CD14-positive monocyte (primary cell): Measurements from ENCODE around the gene NAALADL1. TPM values are rescaled to one million over a fixed set of nuclear protein-coding genes. Genes with fewer than 3 reads are reported as not detected.

ENCODE experiments used
- DNase-seq, 3 donors: peaks; one replicate each; pipeline ENCODE4 v3.0.0-alpha.2; 2011 to 2022
- H2AFZ ChIP-seq: 2 replicates; pipeline ENCODE4 v1.6.0; 2012; ENCODE audit warnings: mild to moderate bottlenecking, low read depth, low read length, inconsistent platforms; ENCODE audit not compliant: insufficient read depth, poor library complexity, severe bottlenecking
- H3K27ac ChIP-seq, 2 donors: 1 replicate in 1 of 2; 2 replicates in 1 of 2; pipeline ENCODE4 v1.5.1; 2012 to 2013; ENCODE audit warnings: low read length in 2 of 2, control low read depth in 1 of 2, inconsistent platforms in 1 of 2, low read depth in 1 of 2, mild to moderate bottlenecking in 1 of 2
- H3K27me3 ChIP-seq, 2 donors: one replicate each; pipeline versions ENCODE4 v1.6.0 to v1.6.1; 2011 to 2013; ENCODE audit warnings: low read length in 2 of 2; ENCODE audit not compliant: control insufficient read depth in 2 of 2, insufficient read depth in 2 of 2
- H3K36me3 ChIP-seq, 2 donors: replicated peaks in 1 of 2; 1 replicate in 1 of 2; 2 replicates in 1 of 2; pipeline versions ENCODE4 v1.5.1 to v1.6.1; 2012 to 2013; ENCODE audit warnings: low read length in 2 of 2, control low read depth in 1 of 2, inconsistent platforms in 1 of 2, mild to moderate bottlenecking in 1 of 2; ENCODE audit not compliant: insufficient read depth in 2 of 2, control insufficient read depth in 1 of 2
- H3K4me1 ChIP-seq, 2 donors: 1 replicate in 1 of 2; 2 replicates in 1 of 2; pipeline versions ENCODE4 v1.5.1 to v1.6.1; 2012 to 2013; ENCODE audit warnings: low read length in 2 of 2, control low read depth in 1 of 2, inconsistent platforms in 1 of 2, mild to moderate bottlenecking in 1 of 2, moderate library complexity in 1 of 2; ENCODE audit not compliant: insufficient read depth in 2 of 2, control insufficient read depth in 1 of 2
- H3K4me2 ChIP-seq: replicated peaks from 2 replicates; pipeline ENCODE3; 2012; ENCODE audit warnings: low read length, moderate library complexity, mild to moderate bottlenecking; ENCODE audit not compliant: poor library complexity, severe bottlenecking; ENCODE audit errors: extremely low read depth
- H3K4me3 ChIP-seq, 3 experiments: fragments of 200-600 bp in 1 of 3; sonication (generic) in 1 of 3; replicated peaks in 1 of 3; 1 replicate in 2 of 3; 2 replicates in 1 of 3; pipeline ENCODE4 v1.5.1; 2011 to 2013; ENCODE audit warnings: low read length in 3 of 3, mild to moderate bottlenecking in 3 of 3, control low read depth in 2 of 3, low read depth in 2 of 3, inconsistent platforms in 1 of 3, moderate library complexity in 1 of 3
- H3K79me2 ChIP-seq: 2 replicates; pipeline ENCODE4 v1.6.0; 2012; ENCODE audit warnings: mild to moderate bottlenecking, control low read depth, inconsistent platforms, low read length, moderate library complexity; ENCODE audit not compliant: insufficient read depth
- H3K9ac ChIP-seq: 2 replicates; pipeline ENCODE4 v1.6.0; 2017; ENCODE audit warnings: low read length, mild to moderate bottlenecking; ENCODE audit not compliant: insufficient read depth, poor library complexity, severe bottlenecking
- H3K9me3 ChIP-seq, 2 donors: replicated peaks in 1 of 2; 1 replicate in 1 of 2; 2 replicates in 1 of 2; pipeline versions ENCODE4 v1.5.1 to v1.6.1; 2012 to 2013; ENCODE audit warnings: low read length in 2 of 2, control low read depth in 1 of 2; ENCODE audit not compliant: control insufficient read depth in 1 of 2, insufficient read depth in 1 of 2
- H4K20me1 ChIP-seq: 2 replicates; pipeline ENCODE4 v1.6.0; 2012; ENCODE audit warnings: mild to moderate bottlenecking, low read length, control low read depth, moderate library complexity; ENCODE audit not compliant: insufficient read depth
- H3K27ac Mint-ChIP-seq, 7 donors: one replicate each; pipeline ENCODE4 v1.8.0; 2020; ENCODE audit warnings: mild to moderate bottlenecking in 7 of 7, mixed read lengths in 7 of 7, moderate library complexity in 6 of 7, inconsistent platforms in 2 of 7
- H3K27me3 Mint-ChIP-seq, 3 donors: one replicate each; pipeline ENCODE4 v1.8.0; 2021 to 2022; ENCODE audit warnings: low read depth in 3 of 3, mild to moderate bottlenecking in 3 of 3, mixed read lengths in 3 of 3, moderate library complexity in 3 of 3, inconsistent platforms in 1 of 3
- H3K36me3 Mint-ChIP-seq, 2 donors: one replicate each; pipeline ENCODE4 v1.8.0; 2020; ENCODE audit warnings: mixed read lengths in 2 of 2, inconsistent platforms in 1 of 2, mild to moderate bottlenecking in 1 of 2
- H3K4me1 Mint-ChIP-seq: one replicate; pipeline ENCODE4 v1.8.0; 2020; ENCODE audit warnings: mild to moderate bottlenecking, mixed read lengths
- H3K4me3 Mint-ChIP-seq, 2 donors: one replicate each; pipeline ENCODE4 v1.8.0; 2020; ENCODE audit warnings: mild to moderate bottlenecking in 2 of 2, mixed read lengths in 2 of 2, moderate library complexity in 1 of 2
- H3K9me3 Mint-ChIP-seq, 7 donors: one replicate each; pipeline ENCODE4 v1.8.0; 2020 to 2022; ENCODE audit warnings: mixed read lengths in 7 of 7, mild to moderate bottlenecking in 6 of 7, moderate library complexity in 6 of 7, inconsistent platforms in 2 of 7
- WGBS: methylation state at CpG from one replicate; pipeline ENCODE4 v1.1.5; 2013; ENCODE audit warnings: missing lambda C conversion rate; ENCODE audit not compliant: insufficient coverage; 5-methylcytosine and 5-hydroxymethylcytosine counted together
- intact Hi-C, 2 donors: fragments of 100-400 bp; cut with micrococcal nuclease; formaldehyde crosslinking; loops; one replicate each; pipeline versions ENCODE4 v1.15.0 to v1.15.1; 2023
- polyA plus RNA-seq, 3 donors: library from polyadenylated mRNA; depleted of rRNA in 1 of 3; unstranded in 2 of 3; stranded (reverse) in 1 of 3; fragments of 300-500 nt in 2 of 3; fragments of >200 nt in 1 of 3; fragmentation: Illumina TruSeq in 2 of 3; gene quantifications; 1 replicate in 2 of 3; 2 replicates in 1 of 3; pipeline ENCODE4 v1.2.3, GENCODE V29; 2012 to 2021
- TF ChIP-seq, protein P1 (sequence below): fragments of 200-600 bp; IDR thresholded peaks from one replicate; pipeline ENCODE4 v1.8.0; 2022; ENCODE audit warnings: antibody characterized with exemption, mild to moderate bottlenecking

NAALADL1 gene
- polyA plus RNA-seq, 3 donors, result 11.1 to 20.1 (median 20.1) TPM

DNA sequence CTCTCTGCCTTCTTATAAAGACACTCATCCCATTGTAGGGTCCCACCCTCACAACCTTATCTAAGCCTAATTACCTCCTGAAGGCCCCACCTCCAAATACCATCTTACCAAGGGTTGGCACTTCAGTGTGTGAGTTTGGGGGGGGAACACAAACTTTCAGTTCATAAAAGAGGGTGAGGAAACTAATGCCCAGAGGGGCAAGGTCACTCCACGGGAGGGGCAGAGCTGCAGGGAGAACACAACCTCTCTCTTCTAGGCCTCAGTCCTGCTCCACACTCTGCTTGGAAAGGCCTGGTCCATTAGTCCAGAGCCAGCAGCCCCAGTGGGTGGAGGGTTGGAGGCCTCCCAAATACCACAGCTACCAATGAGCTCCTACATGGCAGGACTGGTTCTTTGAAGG, 58.9 kb downstream of the NAALADL1 start:
- no CpG with 5 or more reads among the region's 1 CpG for WGBS
- peaks cover 0 to 2% of the 10 kb centered on the region in 2 donors for H3K36me3 Mint-ChIP-seq
- TF ChIP-seq, protein P1, sequence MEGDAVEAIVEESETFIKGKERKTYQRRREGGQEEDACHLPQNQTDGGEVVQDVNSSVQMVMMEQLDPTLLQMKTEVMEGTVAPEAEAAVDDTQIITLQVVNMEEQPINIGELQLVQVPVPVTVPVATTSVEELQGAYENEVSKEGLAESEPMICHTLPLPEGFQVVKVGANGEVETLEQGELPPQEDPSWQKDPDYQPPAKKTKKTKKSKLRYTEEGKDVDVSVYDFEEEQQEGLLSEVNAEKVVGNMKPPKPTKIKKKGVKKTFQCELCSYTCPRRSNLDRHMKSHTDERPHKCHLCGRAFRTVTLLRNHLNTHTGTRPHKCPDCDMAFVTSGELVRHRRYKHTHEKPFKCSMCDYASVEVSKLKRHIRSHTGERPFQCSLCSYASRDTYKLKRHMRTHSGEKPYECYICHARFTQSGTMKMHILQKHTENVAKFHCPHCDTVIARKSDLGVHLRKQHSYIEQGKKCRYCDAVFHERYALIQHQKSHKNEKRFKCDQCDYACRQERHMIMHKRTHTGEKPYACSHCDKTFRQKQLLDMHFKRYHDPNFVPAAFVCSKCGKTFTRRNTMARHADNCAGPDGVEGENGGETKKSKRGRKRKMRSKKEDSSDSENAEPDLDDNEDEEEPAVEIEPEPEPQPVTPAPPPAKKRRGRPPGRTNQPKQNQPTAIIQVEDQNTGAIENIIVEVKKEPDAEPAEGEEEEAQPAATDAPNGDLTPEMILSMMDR, result no peak
- no peak overlapping the region for H3K27ac Mint-ChIP-seq
- peaks cover 28% of the 10 kb centered on the region for H3K4me1 Mint-ChIP-seq
- no peaks in the 10 kb centered on the region for H3K9me3 Mint-ChIP-seq
- H3K9ac ChIP-seq, result no peak overlapping the region
- intact Hi-C loops, result no loop called here
- H3K36me3 ChIP-seq, result no peaks in the 10 kb centered on the region
- H3K4me3 ChIP-seq, result no peak overlapping the region
- no peak overlapping the region for H3K4me2 ChIP-seq
- no peaks in the 10 kb centered on the region for H3K9me3 ChIP-seq
- peaks cover 14 to 16% of the 10 kb centered on the region in 2 donors for H3K4me1 ChIP-seq
- H4K20me1 ChIP-seq, result no peaks in the 10 kb centered on the region
- H2AFZ ChIP-seq, result no peak overlapping the region
- no peak overlapping the region for H3K4me3 Mint-ChIP-seq
- no peaks in the 10 kb centered on the region for H3K27me3 ChIP-seq
- H3K27ac ChIP-seq, result no peak overlapping the region
- peaks cover 3 to 4% (median 4%) of the 10 kb centered on the region in 3 donors for H3K27me3 Mint-ChIP-seq
- no peaks in the 10 kb centered on the region for H3K79me2 ChIP-seq
- no peak for DNase-seq

DNA sequence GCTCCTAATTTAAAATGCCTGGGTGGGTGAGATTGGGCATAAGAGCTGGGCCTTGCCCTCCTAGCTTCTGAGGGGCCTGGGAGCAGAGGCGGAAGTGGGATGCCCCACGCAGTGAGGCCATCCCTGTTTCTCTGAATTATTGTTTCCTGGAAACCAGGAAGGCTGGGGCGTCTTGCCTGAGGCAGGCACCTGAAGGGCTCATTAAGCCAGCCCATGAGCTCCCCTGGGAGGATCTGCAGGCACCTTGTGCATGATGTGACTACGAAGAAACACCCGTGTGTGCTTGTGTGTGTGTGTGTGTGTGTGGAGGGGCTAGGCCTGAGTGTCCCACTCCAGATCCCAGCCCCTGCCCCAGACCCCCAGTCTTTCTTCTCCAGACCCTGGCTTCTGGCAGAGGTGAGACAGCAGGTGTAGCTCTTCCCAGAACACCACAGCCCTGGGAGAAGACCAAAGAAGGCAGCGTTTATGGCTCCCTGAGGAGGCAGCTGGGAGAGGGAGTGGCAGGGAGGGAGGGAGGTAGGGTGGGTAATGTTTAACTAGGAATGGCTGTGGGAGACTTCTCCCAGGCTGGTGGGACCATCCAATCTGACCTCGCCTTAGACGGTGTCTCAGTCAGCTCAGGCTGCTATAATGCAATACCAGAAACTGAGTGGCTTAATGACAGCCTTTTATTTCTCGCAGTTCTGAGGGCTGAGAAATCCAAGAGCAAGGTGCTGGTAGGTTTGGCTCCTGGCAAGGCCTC, 59.5 kb downstream of the NAALADL1 start:
- Mint-ChIP-seq H3K9me3 (no peaks in the 10 kb centered on the region), H3K27me3 (peaks cover 3 to 5% (median 4%) of the 10 kb centered on the region in 3 donors), H3K4me3 (no peak overlapping the region), H3K4me1 (peaks cover 28% of the 10 kb centered on the region), H3K36me3 (peaks cover 2 to 8% of the 10 kb centered on the region in 2 donors), H3K27ac (peak overlapping the region in 2 of 7 donors; percentile 7 to 62)
- no peak overlapping the region for H3K4me3 ChIP-seq
- no peak for DNase-seq
- H3K27me3 ChIP-seq, result no peaks in the 10 kb centered on the region
- TF ChIP-seq, protein P1, result no peak
- no peaks in the 10 kb centered on the region for H4K20me1 ChIP-seq
- no peak overlapping the region for H3K27ac ChIP-seq
- H3K4me2 ChIP-seq, result no peak overlapping the region
- WGBS, result 85% methylated on average over 7 of the region's 9 CpGs
- no peak overlapping the region for H3K9ac ChIP-seq
- no peaks in the 10 kb centered on the region for H3K79me2 ChIP-seq
- peaks cover 14 to 16% of the 10 kb centered on the region in 2 donors for H3K4me1 ChIP-seq
- no peak overlapping the region for H2AFZ ChIP-seq
- no peaks in the 10 kb centered on the region for H3K36me3 ChIP-seq
- H3K9me3 ChIP-seq, result no peaks in the 10 kb centered on the region
- intact Hi-C loops, result no loop called here
